Panc1 (cell line): ENCODE results near the gene LRRK1. TPM values are rescaled to one million over a fixed set of nuclear protein-coding genes. Genes with fewer than 3 reads are reported as not detected.

Source experiments
- ATAC-seq: fragments of 200-7000 bp; cut with Tn5 transposase; 2 replicates; pipeline ENCODE4 v1.9.1; 2020; ENCODE audit warnings: mild to moderate bottlenecking, moderate library complexity
- BruUV-seq: library from RNA; stranded (reverse); fragments of 400-500 nt; replicated peaks from 2 replicates; lab custom pipeline; 2021; lab: Mats Ljungman, UMichigan
- CTCF ChIA-PET: fragments of 300-600 bp; sonication (Branson Sonifier 250); formaldehyde crosslinking; loops from one replicate; lab custom pipeline; 2022; ENCODE audit warnings: antibody characterized with exemption; lab: Charles Lee
- POLR2A ChIA-PET: fragments of 300-600 bp; sonication (Branson Sonifier 250); formaldehyde crosslinking; loops from one replicate; lab custom pipeline; 2022; ENCODE audit warnings: antibody characterized with exemption; lab: Charles Lee
- DNase-seq: peaks from one replicate; pipeline ENCODE4 v3.0.0-alpha.2; 2010; ENCODE audit warnings: low read depth, low spot score
- H3K27ac ChIP-seq: 2 replicates; pipeline ENCODE4 v1.5.1; 2011; ENCODE audit warnings: mild to moderate bottlenecking, low read length, inconsistent platforms
- H3K27me3 ChIP-seq: fragments of 200-500 bp; sonication (Bioruptor generic); 2 replicates; pipeline ENCODE4 v1.6.0; 2014; ENCODE audit warnings: low read length, inconsistent platforms; ENCODE audit not compliant: control insufficient read depth, insufficient read depth
- H3K36me3 ChIP-seq: fragments of 200-500 bp; sonication (Bioruptor generic); 2 replicates; pipeline ENCODE4 v1.5.1; 2014; ENCODE audit warnings: inconsistent platforms, mild to moderate bottlenecking, low read length, moderate library complexity; ENCODE audit not compliant: control insufficient read depth, insufficient read depth
- H3K4me1 ChIP-seq: 2 replicates; pipeline ENCODE4 v1.5.1; 2011; ENCODE audit warnings: inconsistent platforms, mild to moderate bottlenecking, low read length, moderate library complexity; ENCODE audit not compliant: control insufficient read depth, insufficient read depth
- H3K4me3 ChIP-seq, 2 experiments: 2 replicates each; pipeline ENCODE4 v1.5.1; 2011 to 2012; ENCODE audit warnings: low read depth in 2 of 2, low read length in 2 of 2, mild to moderate bottlenecking in 2 of 2, inconsistent platforms in 1 of 2, moderate library complexity in 1 of 2
- H3K9me3 ChIP-seq: fragments of 200-500 bp; sonication (Bioruptor generic); 2 replicates; pipeline ENCODE4 v1.5.1; 2014; ENCODE audit warnings: low read depth, mild to moderate bottlenecking, inconsistent platforms, low read length, moderate library complexity; ENCODE audit not compliant: control insufficient read depth, insufficient read depth
- CTCF ChIP-seq: fragments of 450-650 bp; IDR thresholded peaks from 2 replicates; pipeline ENCODE4 v1.5.1; 2017; ENCODE audit warnings: mild to moderate bottlenecking
- POLR2AphosphoS5 ChIP-seq: IDR thresholded peaks from 2 replicates; pipeline ENCODE4 v1.6.1; 2012; ENCODE audit warnings: mild to moderate bottlenecking, low read depth, low read length, moderate library complexity
- TCF7L2 ChIP-seq: IDR thresholded peaks from 2 replicates; pipeline ENCODE4 v1.6.1; 2011; ENCODE audit warnings: mild to moderate bottlenecking, low read depth, low read length, inconsistent platforms
- in situ Hi-C: cut with HindIII; loops from 2 replicates; pipeline ENCODE4 v1.10.0; 2016; ENCODE audit warnings: low sequenced_read_pairs, low pct_unique_long_range_greater_than_20kb
- intact Hi-C: fragments of 100-400 bp; cut with micrococcal nuclease; formaldehyde crosslinking; loops from one replicate; pipeline ENCODE4 v1.10.0; 2022; ENCODE audit not compliant: unreplicated experiment
- total RNA-seq: library from RNA; stranded (reverse); gene quantifications from one replicate; pipeline ENCODE4 v1.2.1, GENCODE V29; 2021; ENCODE audit not compliant: unreplicated experiment

LRRK1 gene
- total RNA-seq, 1 experiment from 2014 or later: 88.0 TPM

- TF ChIP-seq POLR2AphosphoS5 (no peak), CTCF (no peak), TCF7L2 (no peak)
- H3K27me3 ChIP-seq: no peaks in the 10 kb centered on the region
- in situ Hi-C loops: no loop called here
- H3K27ac ChIP-seq: no peak overlapping the region
- no peak for DNase-seq
- no peak overlapping the region for H3K4me3 ChIP-seq
- no peak for ATAC-seq
- peaks cover 23% of the 10 kb centered on the region for H3K4me1 ChIP-seq
- intact Hi-C loops: no loop called here
- no peaks in the 10 kb centered on the region for H3K36me3 ChIP-seq
- ChIA-PET POLR2A (no interaction called here), CTCF (no interaction called here)
- BruUV-seq: no TSS peak
- H3K9me3 ChIP-seq: no peaks in the 10 kb centered on the region
These were observed 200.0 kb downstream of the LRRK1 start for GRCh38 chr15:101119181-101119580.

Other genes starting within 250 kb of the LRRK1 start
- 143 TPM for gene ALDH1A3, start 39.5 kb upstream of the LRRK1 start, total RNA-seq